Mucosa of gallbladder (tissue), 1 donor: ENCODE measurements around the gene IFRD2. TPM values are rescaled to one million over a fixed set of nuclear protein-coding genes. Genes with fewer than 3 reads are reported as not detected.
A peak's percentile ranks its signal among the peaks of the same experiment; 100 is the strongest.

Experiments
- DNase-seq: peaks from one replicate; pipeline ENCODE4 v3.0.0-alpha.2; 2020; ENCODE audit warnings: low spot score
- total RNA-seq: library from RNA; stranded (reverse); gene quantifications from one replicate; pipeline ENCODE4 v1.2.1, GENCODE V29; 2021
- donor health status: DM: no; HTN: no; CAD: no.

Gene IFRD2
- total RNA-seq, 1 donor from 2014 or later: 74.8 TPM

GRCh38 chr3:50302095-50303012 lies 10.1 kb upstream of the IFRD2 start:
- no peak for DNase-seq

GRCh38 chr3:50300681-50301254 lies 8.5 kb upstream of the IFRD2 start:
- no peak for DNase-seq

GRCh38 chr3:50299929-50300680 lies 7.9 kb upstream of the IFRD2 start:
- DNase-seq: no peak

- no peak for DNase-seq
Observed at GRCh38 chr3:50299638-50299928, 7.4 kb upstream of the IFRD2 start.

GRCh38 chr3:50298836-50299637 lies 6.8 kb upstream of the IFRD2 start, which contains the start of the genes HYAL3 and NAA80:
Gene HYAL3, minus strand, starts transcription at chr3:50299405. Its CDS starts 3,803 bp downstream, at chr3:50295602.
Gene NAA80, minus strand, starts transcription at chr3:50299405. Its CDS starts 1,942 bp downstream, at chr3:50297463.
- peak; percentile 100 for DNase-seq

- DNase-seq: no peak
Observed at GRCh38 chr3:50297896-50298725, 5.9 kb upstream of the IFRD2 start.

GRCh38 chr3:50297384-50297775 lies 5.2 kb upstream of the IFRD2 start:
- no peak for DNase-seq

GRCh38 chr3:50296721-50297383 lies 4.6 kb upstream of the IFRD2 start:
- no peak for DNase-seq

GRCh38 chr3:50295553-50296431 lies 3.6 kb upstream of the IFRD2 start:
- no peak for DNase-seq

- no peak for DNase-seq
Observed at GRCh38 chr3:50294492-50295403, 2.5 kb upstream of the IFRD2 start.

- no peak for DNase-seq
Observed at GRCh38 chr3:50294089-50294488, 1.9 kb upstream of the IFRD2 start.

- no peak for DNase-seq
Observed at GRCh38 chr3:50293079-50293801, 1.0 kb upstream of the IFRD2 start.

GRCh38 chr3:50290161-50290641 lies 2.0 kb downstream of the IFRD2 start:
- DNase-seq: no peak

- no peak for DNase-seq
Observed at GRCh38 chr3:50289130-50289529, 3.1 kb downstream of the IFRD2 start.

- no peak for DNase-seq
Observed at GRCh38 chr3:50288387-50289007, 3.7 kb downstream of the IFRD2 start.

- DNase-seq: no peak
Observed at GRCh38 chr3:50287262-50287661, 5.0 kb downstream of the IFRD2 start.
